ENCODE data around the gene DLX2.

DLX2 gene

DNA sequence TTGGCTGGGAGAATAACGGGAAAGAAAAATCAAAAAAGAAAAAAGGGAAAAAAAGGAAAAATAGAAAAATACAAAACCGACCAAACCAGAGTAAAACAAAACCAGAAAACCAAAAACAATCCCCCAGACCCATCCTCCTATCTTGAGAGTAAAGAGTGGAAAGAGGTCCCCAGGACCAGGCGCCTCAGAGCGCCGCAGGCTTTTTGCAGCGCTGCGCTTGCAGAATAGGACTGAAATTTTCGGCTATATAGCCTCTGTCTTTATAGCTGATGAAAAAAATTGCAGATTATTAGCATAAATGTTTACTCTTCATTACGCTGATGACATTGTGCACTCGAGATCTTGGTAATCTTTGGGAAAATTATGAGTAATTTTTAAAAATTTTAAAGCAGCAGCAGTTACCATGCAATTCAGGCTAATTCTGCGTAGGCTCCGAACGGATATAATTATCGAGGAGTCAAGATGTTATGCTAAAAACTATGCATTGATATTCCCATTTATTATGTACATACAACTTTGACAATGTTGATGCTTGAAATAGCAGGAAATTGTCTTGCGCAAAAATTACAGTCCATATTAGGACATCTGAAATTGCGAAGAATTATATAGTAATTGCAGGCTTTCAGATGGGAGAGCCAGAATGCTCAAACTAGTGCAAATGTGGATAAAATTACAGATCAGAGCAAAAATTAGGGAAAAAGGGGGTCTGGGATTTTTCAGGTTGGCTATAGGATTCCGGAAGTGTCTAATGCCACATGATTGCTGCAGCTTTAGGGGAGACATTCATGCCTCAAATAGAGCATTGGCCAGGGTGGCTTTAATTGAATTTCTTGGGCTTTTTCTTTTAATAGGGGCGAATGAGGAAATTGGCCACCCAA, 9.0 kb downstream of the DLX2 start:
- DNase-seq: no peak

DNA sequence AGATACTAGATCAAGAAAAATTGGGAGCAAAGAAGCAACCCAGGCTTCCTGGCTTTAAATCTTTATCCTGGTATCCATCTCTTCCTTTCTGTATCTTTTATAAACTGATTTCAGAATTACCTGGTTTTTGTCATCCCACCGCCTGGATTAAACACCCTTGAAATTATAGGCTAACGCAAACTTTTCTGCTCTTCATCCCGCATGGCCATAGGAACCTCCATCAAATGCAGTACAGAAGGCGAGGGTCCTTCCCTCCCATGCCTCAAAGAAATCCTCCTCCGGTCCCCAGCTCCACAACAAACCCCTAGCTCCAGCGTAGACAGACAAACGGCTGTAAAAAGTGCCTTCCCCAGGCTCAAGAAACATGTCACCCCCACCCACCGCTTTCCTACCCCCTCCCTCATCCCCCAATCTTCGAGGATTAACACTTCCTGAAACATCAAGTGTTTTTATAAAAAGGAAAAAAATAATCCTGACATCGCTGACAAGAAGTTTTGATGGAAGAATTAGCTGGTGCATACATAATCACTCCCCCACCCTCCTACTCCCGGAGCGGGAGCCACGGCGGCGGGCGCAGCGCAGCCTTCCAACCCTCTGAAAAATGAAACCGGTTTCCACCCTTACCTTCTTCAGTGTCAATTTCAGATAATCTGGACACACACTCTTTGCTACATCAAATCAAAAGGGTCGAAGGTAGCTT, 9.8 kb downstream of the DLX2 start:
- no peak for DNase-seq

DNA sequence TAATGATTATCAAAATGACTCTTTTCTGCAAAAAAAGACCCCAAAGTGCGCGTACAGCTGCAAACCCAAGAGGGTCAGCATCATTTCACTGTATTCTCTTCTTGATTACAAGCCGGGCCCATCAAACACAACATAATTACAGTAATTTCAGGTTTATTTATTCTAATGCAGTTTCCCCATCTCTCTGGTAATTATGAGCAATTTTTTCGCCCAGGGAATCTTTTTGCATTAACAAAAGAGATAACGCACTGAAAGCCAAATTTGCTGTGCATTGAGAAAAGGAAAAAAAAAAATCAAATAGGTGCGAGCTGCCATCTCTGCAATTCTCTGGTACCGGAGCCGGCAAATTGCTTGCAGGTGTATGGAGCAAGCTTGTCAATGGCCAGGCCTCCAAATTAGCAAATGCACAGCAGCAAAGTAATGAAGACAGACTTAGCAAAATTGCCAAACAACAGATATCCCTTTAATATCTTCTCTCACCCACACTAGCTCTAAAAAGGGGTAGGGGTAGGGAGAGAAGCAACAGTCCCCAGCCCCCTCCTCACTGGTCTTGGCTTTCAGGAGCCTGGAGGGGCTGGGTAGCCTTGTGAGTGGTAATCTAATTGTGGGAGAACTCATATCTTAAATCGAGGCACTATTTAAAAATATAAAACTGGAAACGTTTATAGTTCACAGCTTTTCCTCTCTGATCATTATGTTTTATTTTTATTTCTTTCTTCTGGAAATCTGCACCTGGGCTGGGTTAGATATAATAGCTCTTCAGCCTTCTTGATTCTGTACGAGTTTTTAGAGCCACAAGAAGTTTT, 10.7 kb downstream of the DLX2 start:
- DNase-seq: no peak

DNA sequence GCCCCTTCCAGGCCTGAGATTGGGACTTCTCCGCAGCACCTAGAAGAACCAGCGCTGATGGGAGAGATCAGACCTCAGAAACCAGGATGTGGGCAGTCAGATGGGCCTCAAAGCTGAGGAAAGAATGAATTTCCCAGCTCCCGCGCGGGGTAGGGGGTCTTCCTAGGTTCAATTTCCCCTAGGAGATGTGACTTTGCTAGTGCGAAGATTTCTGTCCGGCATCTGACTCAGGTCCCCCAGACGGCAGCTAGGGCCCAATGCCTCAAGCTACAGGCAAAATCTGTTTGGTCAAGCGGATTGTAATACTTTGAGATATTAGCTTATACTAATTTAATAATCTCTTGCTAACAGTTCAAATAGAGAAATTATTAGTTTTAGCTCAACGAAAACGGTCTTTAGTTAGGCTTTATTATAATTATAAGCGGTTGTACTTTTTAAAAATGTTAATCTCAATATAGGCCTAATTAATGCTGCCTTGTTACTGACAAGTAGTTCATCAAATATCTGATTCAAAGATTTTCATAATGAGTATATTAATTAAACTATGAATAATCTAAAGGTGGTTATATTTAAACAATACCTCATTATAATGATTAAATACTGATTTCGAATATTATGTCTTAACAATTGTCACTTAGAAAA, 11.6 kb downstream of the DLX2 start:
- DNase-seq: no peak

DNA sequence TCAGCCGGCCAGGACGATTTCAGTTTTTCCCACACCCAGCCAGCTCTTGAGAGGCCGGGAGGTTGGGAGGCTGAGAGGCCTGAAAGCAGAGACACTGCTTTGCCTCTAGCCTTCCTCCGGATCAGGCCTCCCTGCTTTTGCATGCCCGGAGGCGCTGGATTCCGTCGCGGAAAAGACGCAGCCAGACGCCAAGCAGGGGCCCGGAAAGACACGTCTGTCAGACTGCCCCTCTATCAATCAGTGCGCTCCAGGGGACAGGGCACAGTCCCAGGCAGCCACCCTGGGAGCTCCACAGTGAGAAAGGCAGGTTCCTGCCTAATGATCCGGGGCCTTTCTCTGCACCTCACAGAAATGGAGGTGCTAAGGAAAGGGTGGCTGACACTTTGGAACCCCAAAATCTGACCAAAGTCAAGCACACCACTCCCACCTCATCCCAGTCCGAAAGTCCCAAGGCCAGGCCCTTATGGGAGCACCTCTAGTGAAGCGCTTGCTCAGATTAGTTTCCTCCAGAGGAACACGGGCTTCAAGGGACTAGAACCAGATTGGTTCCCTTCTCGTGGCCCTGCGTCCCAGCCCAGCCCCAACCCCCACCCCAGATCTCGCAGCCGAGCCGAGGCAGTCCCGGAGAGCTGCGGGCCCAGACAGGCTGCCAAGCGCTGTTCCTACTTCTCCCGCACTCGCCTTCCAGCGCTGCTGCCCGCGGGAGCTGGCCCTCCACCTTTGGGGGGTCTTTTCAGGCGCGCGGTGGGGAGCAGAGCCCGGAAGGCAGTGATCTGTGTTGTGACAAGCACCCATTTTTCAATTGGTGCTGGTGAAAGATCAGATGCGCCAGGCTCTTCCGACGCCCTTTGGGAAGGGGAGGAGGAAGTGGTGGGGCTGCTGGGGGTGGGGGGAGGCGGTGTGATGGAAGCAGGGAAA, 12.4 kb downstream of the DLX2 start:
- no peak for DNase-seq

DNA sequence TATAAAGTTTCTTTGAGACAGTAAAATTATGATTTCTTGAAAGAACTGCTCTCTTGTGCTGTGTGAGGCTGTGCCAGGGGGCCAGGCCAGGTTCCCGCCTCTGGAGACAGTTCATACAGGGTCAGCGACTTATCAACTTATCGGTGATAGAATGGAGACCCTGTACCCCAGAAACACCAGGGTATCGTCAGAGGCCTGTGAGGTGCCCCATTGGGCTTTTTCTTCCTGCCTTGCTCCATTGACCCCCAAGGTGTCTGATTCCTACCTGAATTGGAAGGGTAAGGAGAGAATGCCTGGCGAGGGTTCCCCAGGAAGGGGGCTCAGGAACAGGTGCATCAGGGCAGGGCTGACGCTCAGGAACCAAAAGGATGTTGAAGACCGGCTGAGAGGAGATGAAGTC, 13.1 kb downstream of the DLX2 start:
- no peak for DNase-seq

DNA sequence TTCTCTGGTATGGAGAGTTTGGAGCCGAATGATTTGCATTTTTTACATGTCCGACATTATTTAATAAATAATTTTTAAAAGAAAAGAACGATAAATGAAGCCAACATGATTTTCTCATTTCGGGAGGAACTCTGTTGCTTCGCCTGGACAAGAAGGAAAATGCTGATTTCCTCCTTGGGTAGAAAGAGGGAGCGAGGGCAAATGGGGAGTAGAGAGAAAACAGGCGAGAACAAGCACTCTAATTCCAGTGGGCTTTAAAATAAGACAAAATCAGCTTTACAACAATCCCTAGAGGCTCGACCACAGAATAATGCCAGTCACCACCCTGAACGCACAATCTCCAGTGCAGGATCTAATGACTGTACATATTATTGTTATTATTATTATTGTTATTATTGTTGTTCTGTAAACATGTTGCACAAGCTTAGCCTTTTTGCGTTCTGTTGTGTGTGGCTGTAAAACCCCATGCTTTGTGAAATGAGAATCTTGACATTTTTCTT, 13.6 kb downstream of the DLX2 start:
- no peak for DNase-seq

DNA sequence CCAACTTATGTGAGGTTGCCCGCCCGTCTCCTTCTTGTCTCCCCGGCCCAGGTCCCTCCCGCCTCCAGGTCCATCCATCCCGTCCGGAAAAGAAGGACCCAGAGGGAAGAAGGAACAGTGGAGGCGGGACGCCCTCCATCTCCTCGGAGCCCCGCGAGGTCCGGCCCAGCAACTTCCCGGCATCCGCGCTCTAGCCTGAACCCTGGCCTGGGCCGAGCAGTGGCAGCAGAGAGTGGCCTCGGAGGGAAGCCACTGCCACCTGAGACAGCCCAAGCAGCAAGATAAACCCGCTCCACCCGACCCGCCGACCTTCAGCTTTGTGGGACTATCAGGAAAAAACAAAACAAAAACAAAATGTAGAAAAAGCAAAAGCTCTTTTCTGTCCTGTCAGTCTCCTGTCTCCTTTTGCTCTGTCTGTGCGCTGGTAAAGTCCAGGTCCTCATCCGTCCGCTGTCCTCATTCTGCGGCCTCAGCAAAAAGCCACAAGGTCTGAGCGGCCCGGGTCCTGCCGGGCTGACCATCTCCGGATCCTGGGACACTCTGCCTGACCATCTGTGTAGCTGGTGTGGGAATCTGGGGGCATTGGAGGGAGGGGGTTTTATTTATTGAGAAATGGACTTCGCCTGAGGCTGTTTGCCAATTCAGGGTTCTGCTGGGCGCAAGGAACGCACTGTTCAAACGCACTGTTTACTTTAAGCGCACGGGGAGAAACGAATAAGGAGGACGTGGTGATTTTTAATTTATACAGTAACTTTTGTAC, 14.3 kb downstream of the DLX2 start:
- no peak for DNase-seq

DNA sequence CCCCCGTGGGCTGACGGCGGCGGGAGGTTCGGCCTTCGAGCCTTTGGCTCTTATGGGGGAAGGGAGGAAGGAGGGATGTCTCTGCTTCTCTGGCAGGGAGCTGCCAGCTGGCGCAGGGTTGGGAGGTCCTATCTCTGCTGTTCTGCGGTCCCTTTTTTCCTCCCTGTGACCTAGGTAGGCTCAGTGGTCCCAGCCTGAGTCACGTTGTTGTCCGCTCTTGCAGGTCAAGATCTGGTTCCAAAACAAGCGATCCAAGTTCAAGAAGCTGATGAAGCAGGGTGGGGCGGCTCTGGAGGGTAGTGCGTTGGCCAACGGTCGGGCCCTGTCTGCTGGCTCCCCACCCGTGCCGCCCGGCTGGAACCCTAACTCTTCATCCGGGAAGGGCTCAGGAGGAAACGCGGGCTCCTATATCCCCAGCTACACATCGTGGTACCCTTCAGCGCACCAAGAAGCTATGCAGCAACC, 14.9 kb downstream of the DLX2 start:
- no peak for DNase-seq

DNA sequence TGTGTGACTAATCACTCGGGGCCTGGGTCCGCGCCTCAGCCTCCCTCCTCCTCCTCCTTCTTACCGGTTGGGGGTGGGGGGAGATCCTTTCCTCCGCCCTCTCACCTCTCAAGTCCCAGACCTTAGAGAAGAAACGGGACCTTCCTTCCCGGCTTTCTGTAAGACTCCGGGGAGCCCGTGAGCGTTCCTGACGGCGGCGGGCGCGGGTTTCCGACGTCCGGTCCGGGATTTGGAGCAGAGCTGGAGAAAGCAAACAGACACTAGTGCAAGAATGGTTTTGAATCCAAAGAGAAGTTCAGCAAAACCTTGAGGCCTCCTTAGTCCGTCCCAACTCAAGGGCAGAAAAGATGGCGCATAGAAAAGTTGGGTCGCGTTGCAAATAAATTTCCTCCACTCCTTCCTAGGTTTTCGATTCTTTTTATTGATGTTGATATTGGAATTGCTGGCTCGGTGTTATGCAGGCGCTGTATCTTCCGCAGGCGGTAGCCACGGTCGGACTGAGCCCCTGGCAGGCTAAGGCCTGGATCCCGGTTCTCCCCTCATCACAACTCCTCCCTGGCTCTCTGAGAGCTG, 15.4 kb downstream of the DLX2 start:
- no peak for DNase-seq

DNA sequence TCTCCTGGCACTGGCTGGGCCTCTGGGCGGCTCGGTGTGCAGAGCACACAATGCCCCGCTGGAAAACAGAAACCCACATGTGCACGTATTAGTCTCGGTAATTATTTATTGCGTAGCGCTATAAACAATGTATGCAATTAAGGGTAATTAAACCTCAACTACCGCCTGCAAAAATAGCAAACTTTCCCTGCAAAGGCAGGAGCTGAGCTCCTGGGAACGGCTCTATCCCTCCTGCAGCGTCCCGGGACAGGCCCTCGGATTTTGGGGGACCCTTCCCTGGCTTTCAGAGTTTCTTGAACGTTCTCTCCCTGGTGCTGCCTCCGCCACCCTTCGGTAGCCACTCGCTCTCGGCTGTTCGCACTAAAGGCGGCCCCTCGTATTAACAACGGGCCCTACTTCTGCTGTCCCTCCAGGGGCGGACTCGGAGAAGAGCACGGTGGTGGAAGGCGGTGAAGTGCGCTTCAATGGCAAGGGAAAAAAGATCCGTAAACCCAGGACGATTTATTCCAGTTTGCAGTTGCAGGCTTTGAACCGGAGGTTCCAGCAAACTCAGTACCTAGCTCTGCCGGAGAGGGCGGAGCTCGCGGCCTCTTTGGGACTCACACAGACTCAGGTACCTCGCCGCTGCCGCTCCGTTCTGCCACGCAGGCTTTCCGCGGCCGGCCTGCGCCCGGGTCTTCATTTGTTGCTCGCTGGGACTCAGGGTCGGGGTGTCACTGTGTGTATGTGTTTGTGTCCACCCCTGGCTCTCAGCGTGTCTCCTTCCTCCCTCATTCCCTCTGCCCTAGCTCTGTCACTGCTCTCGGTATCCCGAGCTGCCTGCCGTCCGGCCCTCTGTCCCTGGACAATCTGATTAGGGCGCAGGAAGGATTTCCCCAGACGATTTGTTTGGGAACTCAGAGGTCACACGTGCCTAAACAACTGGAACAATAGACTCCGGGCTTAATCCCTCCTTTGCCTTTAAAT, 16.2 kb downstream of the DLX2 start:
- peak; percentile 49 for DNase-seq

DNA sequence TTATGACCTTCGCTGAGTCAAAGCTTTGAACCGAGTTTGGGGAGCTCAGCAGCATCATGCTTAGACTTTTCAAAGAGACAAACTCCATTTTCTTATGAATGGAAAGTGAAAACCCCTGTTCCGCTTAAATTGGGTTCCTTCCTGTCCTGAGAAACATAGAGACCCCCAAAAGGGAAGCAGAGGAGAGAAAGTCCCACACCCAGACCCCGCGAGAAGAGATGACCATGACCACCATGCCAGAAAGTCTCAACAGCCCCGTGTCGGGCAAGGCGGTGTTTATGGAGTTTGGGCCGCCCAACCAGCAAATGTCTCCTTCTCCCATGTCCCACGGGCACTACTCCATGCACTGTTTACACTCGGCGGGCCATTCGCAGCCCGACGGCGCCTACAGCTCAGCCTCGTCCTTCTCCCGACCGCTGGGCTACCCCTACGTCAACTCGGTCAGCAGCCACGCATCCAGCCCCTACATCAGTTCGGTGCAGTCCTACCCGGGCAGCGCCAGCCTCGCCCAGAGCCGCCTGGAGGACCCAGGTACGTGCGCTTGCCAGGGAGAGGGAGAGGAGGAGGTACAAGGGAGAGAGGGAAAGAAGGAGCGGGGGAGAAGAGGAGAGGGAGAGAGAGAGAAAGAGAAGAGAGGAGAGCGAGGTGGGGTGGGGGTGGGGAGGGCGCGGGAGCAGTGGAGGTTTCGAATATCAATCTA, 17.1 kb downstream of the DLX2 start, which contains the start of gene DLX1:
TSS of gene DLX1 (plus strand) at position 48 of the 700 bp plus-strand sequence. CDS start at position 219, 171 bp downstream.
- DNase-seq: no peak

DNA sequence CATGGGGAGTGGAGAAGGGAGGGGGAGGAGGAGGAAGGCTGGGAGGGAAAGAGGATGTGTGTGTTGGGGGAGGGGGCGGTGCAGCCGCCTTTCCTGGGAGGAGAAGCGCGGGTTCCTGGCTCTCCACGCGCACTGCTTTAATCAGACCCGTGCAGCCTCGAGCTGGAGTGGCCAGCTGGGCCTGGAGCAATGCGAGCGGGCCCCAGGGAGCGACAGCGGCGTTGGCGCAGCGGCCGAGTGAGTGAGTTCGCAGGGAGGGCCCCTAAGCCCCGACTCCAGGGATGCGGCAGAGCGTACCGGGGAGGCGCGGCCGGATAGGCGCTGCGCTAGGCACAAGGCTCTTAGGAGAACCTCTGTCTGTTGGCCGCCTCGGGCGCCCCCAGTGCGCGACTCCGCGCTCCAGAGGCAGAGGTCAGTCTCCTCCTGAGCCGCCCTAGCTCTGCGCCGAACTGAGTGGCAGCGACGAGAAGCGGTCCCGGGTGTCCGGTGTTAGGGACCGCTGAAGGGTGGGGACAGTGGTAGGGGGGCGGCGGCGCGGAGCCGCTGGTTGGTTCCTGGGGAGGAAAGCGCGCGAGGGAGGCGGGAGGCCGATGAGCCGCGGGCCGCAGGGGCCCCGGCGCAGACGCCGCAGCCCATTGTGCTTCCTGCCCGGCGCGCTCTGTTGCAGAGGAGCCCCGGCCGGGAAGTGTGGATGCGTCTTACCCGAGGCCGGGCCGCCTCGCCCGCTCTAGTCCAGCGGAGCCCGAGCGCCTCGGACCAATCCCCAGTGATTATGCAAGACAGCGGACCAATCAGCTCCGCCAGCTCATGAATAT, 17.8 kb downstream of the DLX2 start:
- DNase-seq: no peak

DNA sequence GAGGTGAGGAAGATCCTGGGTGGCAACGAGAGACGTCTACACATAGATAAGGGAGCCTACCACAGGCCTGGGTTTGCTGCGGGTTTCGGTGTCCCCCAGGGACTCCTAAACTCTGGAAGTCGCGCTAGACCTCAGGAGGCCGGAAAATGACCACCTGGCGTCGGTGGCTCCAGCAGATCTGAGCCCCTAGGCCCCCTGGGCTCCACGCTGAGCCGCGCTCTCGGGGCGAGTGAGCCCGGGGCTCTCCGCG, 18.4 kb downstream of the DLX2 start:
- no peak for DNase-seq

DNA sequence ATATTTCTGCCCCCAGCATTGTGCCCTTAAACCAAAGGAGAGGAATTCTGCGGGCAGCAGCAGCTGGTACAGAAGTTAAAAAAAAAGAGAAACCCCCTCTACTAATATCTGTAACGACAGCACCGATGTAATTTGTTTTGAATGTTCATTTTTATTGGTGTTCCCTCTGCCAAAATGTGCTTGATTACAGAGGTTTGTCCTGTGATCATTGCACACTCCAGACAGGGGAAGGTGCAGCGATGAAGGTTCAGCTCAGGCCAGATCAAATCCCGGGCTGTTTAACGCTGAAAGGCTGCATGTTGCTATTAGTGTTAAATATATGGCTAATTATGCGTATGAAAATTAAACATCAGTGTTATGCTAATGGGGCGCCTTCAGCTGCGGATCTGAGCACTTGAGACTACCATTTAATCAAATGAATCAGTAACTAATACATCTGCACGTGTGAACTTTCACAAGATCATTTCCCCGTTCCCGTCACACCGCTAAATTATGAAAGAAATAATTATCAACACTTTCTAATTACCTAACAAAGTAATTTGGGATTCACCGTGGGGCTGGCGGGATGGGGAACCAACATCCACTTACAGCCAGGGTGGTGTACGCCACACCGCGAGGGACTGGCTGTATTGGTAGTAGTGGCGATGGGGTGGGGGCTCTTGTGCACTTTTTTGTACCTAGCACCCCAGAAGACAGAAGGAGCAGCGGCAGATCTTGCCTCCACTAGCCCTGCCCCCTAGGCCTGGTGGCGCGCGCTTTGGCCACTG, 18.9 kb downstream of the DLX2 start:
- no peak for DNase-seq

DNA sequence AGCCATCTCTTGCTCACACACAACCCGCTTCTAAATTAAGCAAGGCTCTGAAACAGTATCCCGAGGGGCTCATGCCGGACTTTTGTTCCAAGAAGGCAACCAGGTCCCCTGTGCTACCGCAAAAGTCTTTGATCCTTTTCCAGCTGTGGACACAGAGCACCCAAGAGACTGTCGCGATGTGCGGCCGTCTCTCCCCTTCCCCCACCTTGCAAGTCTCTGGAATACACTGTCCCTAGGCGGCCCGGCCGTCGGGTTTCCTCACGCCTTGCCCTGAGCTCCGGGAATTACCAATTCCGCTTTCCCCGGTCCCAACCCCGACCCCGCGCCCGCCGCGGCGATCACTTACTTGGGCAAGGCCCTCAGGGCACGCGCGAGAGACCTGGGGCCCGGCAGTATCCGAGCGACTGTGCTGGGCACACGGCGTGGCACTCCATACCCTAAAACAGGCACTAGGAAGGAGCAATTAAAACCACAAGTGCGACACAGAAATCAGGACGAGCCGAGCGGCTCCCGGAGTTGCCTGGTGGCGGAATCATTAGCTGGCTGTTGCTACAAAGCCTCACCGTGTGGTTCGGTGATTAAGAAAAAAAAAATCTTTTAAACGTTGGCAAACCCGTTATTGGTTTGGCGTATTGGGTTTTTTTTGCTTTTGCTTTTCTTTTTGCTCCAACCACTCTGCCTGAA, 19.6 kb downstream of the DLX2 start:
- DNase-seq: no peak
